Measurements from ENCODE around the gene NKAIN1.

DNA sequence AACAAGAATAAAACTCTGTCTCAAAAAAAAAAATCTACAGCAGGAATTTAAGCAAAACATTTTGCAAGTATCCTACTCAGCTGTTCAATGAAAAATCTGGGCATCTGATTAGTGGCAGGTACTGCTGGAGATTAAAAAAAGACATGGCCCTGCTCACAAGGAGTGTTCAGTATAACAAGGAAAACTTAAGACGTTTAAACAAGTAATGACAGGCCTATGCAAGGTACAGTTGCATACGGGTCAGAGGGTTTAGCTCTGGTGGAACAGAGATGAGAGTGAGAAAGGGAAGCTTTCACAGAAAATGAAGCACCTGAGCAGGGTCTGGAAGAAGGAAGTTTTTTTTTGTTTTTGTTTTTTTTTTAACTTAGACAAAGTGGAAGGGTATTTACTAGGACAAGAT lies 33.9 kb upstream of the NKAIN1 start:
- TF ChIP-seq RXRA (CRISPR knock-in tag; IDR thresholded peaks at IDR 0.05), result no peak
- TF ChIP-seq HNRNPUL1 (IDR thresholded peaks at IDR 0.05; ENCODE audit: low read depth, low read length), result no peak
- TF ChIP-seq ZNF333 (CRISPR knock-in tag; IDR thresholded peaks at IDR 0.05; ENCODE audit: borderline replicate concordance), result no peak
- TF ChIP-seq, protein P1, sequence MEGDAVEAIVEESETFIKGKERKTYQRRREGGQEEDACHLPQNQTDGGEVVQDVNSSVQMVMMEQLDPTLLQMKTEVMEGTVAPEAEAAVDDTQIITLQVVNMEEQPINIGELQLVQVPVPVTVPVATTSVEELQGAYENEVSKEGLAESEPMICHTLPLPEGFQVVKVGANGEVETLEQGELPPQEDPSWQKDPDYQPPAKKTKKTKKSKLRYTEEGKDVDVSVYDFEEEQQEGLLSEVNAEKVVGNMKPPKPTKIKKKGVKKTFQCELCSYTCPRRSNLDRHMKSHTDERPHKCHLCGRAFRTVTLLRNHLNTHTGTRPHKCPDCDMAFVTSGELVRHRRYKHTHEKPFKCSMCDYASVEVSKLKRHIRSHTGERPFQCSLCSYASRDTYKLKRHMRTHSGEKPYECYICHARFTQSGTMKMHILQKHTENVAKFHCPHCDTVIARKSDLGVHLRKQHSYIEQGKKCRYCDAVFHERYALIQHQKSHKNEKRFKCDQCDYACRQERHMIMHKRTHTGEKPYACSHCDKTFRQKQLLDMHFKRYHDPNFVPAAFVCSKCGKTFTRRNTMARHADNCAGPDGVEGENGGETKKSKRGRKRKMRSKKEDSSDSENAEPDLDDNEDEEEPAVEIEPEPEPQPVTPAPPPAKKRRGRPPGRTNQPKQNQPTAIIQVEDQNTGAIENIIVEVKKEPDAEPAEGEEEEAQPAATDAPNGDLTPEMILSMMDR (CRISPR knock-in tag; IDR thresholded peaks at IDR 0.05), result no peak
- no peak for TF ChIP-seq HMG20B (CRISPR knock-in tag; conservative IDR thresholded peaks at IDR 0.05)
- TF ChIP-seq IRX3 (CRISPR knock-in tag; IDR thresholded peaks at IDR 0.05; ENCODE audit: borderline replicate concordance, low read depth), result no peak
- TF ChIP-seq TAF1 (CRISPR knock-in tag; IDR thresholded peaks at IDR 0.05), result no peak
- TF ChIP-seq, protein P2, sequence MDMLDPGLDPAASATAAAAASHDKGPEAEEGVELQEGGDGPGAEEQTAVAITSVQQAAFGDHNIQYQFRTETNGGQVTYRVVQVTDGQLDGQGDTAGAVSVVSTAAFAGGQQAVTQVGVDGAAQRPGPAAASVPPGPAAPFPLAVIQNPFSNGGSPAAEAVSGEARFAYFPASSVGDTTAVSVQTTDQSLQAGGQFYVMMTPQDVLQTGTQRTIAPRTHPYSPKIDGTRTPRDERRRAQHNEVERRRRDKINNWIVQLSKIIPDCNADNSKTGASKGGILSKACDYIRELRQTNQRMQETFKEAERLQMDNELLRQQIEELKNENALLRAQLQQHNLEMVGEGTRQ (IDR thresholded peaks at IDR 0.05; ENCODE audit: low read depth, low read length), result no peak
- TF ChIP-seq, protein P2 (CRISPR knock-in tag; IDR thresholded peaks at IDR 0.05; ENCODE audit: borderline replicate concordance), result no peak
- no peak for TF ChIP-seq FOXK2 (IDR thresholded peaks at IDR 0.05)
- TF ChIP-seq, protein P3, sequence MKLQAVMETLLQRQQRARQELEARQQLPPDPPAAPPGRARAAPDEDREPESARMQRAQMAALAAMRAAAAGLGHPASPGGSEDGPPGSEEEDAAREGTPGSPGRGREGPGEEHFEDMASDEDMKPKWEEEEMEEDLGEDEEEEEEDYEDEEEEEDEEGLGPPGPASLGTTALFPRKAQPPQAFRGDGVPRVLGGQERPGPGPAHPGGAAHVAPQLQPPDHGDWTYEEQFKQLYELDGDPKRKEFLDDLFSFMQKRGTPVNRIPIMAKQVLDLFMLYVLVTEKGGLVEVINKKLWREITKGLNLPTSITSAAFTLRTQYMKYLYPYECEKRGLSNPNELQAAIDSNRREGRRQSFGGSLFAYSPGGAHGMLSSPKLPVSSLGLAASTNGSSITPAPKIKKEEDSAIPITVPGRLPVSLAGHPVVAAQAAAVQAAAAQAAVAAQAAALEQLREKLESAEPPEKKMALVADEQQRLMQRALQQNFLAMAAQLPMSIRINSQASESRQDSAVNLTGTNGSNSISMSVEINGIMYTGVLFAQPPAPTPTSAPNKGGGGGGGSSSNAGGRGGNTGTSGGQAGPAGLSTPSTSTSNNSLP (IDR thresholded peaks at IDR 0.05; ENCODE audit: low read depth, low read length), result no peak
- TF ChIP-seq HDAC1 (CRISPR knock-in tag; IDR thresholded peaks at IDR 0.05), result no peak
- TF ChIP-seq, protein P4, sequence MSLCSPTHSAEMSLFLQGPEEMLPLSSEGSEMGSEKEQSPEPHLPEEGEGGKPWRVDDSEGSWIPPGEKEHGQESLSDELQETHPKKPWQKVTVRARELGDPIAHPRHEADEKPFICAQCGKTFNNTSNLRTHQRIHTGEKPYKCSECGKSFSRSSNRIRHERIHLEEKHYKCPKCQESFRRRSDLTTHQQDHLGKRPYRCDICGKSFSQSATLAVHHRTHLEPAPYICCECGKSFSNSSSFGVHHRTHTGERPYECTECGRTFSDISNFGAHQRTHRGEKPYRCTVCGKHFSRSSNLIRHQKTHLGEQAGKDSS (CRISPR knock-in tag; IDR thresholded peaks at IDR 0.05; ENCODE audit: borderline replicate concordance, low read depth), result no peak
- no peak for TF ChIP-seq NFYB (CRISPR knock-in tag; IDR thresholded peaks at IDR 0.05)

Measured in HepG2 (cell line).